ENCODE data around the gene F3.

GRCh38 chr1:94590203-94591137, 48.9 kb upstream of the F3 start:
- TF ChIP-seq NFYB (CRISPR knock-in tag; conservative IDR thresholded peaks at IDR 0.05; ENCODE audit: low read depth) (no peak), ATF2 (CRISPR knock-in tag; IDR thresholded peaks at IDR 0.05; ENCODE audit: borderline replicate concordance, low read depth) (no peak), CTCF (IDR thresholded peaks at IDR 0.05) (no peak), ZNF317 (CRISPR knock-in tag; IDR thresholded peaks at IDR 0.05; ENCODE audit: borderline replicate concordance, low read depth) (no peak), AFF4 (CRISPR knock-in tag; IDR thresholded peaks at IDR 0.05; ENCODE audit: borderline replicate concordance) (no peak), MAX (CRISPR knock-in tag; IDR thresholded peaks at IDR 0.05) (no peak), ESRRA (CRISPR knock-in tag; IDR thresholded peaks at IDR 0.05; ENCODE audit: borderline replicate concordance) (no peak), NFE2L1 (CRISPR knock-in tag; IDR thresholded peaks at IDR 0.05) (no peak), ZNF219 (CRISPR knock-in tag; IDR thresholded peaks at IDR 0.05; ENCODE audit: borderline replicate concordance) (no peak), ZNF416 (CRISPR knock-in tag; IDR thresholded peaks at IDR 0.05) (no peak), NR2C2 (CRISPR knock-in tag; IDR thresholded peaks at IDR 0.05) (no peak), USF2 (CRISPR knock-in tag; IDR thresholded peaks at IDR 0.05) (no peak), HMGXB4 (CRISPR knock-in tag; IDR thresholded peaks at IDR 0.05) (no peak), NR1H2 (CRISPR knock-in tag; IDR thresholded peaks at IDR 0.05) (no peak)

Data from WTC11 (cell line).